GM12875 (cell line): ENCODE results near the gene FOXI3.
"Not testable (repeated sequence)": the region's sequence is repeated elsewhere in the genome, so short reads cannot be mapped to it uniquely, and the experiment has no call there.

Experiments used
- H3K4me3 ChIP-seq: one replicate; pipeline ENCODE4 v1.5.1; 2011; ENCODE audit warnings: low read depth, low read length, control low read depth
- TF ChIP-seq, protein P1 (sequence below): IDR thresholded peaks from 2 replicates; pipeline ENCODE4 v1.5.1; 2011; ENCODE audit warnings: low read depth, mild to moderate bottlenecking, control low read depth, inconsistent platforms, low read length, moderate library complexity, borderline replicate concordance; ENCODE audit not compliant: insufficient read depth

The FOXI3 gene

DNA sequence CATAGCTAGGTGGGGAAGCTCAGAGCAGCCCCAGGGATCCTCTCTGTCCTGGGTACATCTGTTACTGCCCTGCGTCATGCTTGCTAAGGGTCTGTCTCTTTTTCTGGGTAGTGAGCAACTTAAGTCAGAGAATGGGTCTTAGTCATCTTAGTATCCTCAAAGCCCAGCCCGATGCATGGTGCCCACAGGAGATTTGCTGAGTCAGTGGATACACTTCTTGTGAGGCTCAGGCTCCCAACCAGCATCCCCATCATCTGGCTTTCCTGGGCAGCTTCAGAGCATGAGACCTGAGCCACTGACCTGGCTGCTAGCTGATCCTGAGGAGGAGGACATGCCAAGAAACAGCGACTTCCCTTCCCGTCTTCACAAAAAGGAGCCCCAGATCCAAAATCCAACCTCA is 10.0 kb downstream of the FOXI3 start:
- TF ChIP-seq, protein P1, sequence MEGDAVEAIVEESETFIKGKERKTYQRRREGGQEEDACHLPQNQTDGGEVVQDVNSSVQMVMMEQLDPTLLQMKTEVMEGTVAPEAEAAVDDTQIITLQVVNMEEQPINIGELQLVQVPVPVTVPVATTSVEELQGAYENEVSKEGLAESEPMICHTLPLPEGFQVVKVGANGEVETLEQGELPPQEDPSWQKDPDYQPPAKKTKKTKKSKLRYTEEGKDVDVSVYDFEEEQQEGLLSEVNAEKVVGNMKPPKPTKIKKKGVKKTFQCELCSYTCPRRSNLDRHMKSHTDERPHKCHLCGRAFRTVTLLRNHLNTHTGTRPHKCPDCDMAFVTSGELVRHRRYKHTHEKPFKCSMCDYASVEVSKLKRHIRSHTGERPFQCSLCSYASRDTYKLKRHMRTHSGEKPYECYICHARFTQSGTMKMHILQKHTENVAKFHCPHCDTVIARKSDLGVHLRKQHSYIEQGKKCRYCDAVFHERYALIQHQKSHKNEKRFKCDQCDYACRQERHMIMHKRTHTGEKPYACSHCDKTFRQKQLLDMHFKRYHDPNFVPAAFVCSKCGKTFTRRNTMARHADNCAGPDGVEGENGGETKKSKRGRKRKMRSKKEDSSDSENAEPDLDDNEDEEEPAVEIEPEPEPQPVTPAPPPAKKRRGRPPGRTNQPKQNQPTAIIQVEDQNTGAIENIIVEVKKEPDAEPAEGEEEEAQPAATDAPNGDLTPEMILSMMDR: no peak
- H3K4me3 ChIP-seq: no peak overlapping the region

DNA sequence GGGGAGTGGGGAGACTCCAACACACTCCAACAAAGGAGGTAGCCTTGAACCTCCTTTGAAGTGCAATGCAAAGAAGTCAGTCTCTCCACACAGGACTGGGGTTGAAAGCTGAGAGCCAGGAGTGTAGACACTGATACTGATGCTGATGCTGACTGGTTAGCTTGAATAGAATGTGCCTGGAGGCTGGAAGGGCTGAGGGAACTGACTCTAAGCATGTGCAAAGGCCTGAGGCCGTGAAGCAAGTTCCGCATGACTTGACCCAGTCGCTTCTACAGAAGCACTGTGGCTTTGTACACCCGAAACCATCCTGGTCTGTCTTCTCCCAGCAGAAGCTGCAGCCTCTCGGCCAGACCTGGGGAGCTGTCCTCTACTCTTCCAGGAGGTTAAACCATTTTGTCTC is 10.4 kb downstream of the FOXI3 start:
- TF ChIP-seq, protein P1: no peak
- no peak overlapping the region for H3K4me3 ChIP-seq

DNA sequence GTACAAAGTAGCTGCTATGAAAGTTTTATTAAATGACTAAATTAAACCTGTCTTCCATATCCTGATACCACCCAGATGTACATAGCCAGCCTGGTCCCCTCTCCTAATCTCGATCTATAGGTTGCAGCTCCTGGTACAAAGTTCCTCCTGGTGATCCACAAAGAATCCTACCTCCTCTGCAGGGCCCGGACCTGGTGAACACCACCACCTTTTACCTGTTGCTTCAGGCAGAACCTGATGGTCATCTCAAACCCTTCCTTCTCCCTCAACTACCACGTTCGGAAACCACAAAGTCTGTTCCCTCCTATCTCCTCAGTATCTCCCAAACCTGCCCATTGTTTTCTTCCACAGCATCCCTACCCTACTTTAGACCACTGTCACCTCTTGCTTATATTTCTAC is 15.5 kb downstream of the FOXI3 start:
- TF ChIP-seq, protein P1: no peak
- H3K4me3 ChIP-seq: no peak overlapping the region

DNA sequence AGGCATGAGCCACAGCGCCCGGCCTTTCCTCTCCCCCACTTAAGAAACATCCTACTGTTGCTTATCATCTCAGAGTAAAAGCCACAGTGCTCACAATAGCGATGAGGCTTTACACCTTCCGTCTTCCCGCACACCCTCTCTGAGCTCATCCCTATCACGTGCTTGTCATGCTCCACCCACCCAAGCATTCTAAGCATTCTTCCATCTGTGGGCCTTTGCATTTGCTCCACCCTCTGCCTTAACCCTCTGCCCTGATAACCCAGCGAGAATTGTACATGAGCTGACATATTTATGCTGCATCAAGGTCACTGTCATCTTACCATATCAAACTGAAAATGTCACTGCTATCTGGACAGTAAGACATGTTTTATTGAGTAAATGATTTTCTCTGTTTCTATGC is 22.6 kb downstream of the FOXI3 start:
- TF ChIP-seq, protein P1: no peak
- no peak overlapping the region for H3K4me3 ChIP-seq

DNA sequence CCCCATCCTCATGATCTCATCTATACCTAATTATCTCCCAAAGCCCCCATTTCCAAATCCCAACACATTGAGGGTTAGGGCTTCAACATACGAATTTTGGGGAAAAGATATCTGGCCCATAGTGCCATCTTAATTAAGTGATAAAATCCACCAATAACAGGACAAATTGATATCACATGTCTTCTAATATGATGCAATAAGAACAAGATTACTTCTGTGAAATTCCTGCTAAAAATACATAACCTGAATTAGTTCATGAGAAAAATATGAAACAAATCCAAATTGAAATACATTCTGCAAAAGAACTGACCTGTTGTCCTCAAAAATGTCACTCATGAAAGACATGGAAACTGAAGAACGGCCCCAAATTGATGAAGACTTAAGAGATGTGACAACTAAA is 28.8 kb downstream of the FOXI3 start:
- no peak overlapping the region for H3K4me3 ChIP-seq
- TF ChIP-seq, protein P1: no peak

DNA sequence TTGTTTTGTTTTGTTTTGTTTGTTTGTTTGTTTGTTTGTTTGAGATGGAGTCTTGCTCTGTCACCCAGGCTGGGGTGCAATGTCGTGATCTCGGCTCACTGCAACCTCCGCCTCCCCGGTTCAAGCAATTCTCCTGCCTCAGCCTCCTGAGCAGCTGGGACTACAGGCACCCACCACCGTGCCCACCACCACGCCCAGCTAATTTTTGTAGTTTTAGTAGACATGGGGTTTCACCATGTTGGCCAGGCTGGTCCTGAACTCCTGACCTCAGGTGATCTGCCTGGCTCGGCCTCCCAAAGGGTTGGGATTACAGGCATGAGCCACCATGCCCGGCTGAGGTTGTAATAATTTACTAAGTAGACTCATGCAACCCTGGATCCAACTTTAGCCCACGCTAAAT is 33.4 kb downstream of the FOXI3 start:
- not testable (repeated sequence) for H3K4me3 ChIP-seq

DNA sequence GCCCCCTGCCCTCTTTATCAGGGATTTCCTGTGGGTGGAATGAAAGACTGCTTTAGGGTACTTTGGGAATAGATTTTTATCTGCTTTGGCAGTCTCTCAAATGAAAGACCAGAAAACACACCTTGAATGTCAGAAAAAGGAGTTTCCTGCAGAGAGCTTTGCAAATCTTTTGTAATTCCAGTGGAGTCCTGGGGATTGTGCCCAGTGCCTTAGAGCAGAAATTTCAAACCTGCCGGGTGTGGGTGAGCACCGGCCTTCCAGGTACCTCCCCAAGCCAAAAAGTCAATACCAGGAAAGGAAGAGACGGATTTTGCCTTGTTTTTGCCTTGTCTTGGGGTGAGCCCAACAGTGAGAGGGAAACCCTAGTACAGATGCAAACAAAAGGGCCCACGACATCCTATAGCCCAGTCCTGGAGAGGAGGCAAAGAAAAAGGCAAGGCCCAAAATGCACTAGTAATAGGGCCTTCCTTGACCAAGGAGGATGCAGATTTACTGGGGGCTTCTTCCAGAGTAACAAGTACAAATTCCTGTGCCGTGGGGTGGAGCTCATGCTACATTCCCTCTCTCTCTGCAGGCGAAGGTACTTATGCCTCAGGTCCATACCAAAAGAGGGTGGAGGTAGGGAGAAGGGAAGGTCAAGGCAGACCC is 36.4 kb downstream of the FOXI3 start:
- TF ChIP-seq, protein P1: no peak
- H3K4me3 ChIP-seq: no peak overlapping the region

DNA sequence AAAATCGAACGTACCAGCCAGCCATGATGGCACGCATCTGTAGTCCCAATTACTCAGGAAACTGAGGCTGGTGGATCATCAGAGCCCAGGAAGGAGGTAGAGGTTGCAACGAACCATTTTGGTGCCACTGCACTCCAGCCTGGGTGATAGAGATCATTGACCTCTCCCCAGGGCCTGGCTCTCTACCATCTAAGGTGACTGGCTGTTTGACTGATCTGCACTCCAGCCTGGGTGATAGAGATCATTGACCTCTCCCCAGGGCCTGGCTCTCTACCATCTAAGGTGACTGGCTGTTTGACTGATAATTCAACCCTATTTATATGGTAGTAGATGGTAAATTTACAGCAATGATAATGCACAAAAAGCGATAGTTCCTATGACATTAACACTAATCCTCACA is 43.6 kb downstream of the FOXI3 start:
- H3K4me3 ChIP-seq: not testable (repeated sequence)
